IMR-90 (cell line): ENCODE measurements around the gene KLHDC3. TPM values are rescaled to one million over a fixed set of nuclear protein-coding genes. Genes with fewer than 3 reads are reported as not detected.

Experiments
- ATAC-seq: fragments of 200-7000 bp; cut with Tn5 transposase; 2 replicates; pipeline ENCODE4 v1.9.1; 2020; ENCODE audit warnings: low read depth, mild to moderate bottlenecking, moderate library complexity
- BruUV-seq: library from RNA; stranded (reverse); fragments of 400-500 nt; replicated peaks from 2 replicates; lab custom pipeline; 2021; lab: Mats Ljungman, UMichigan
- CTCF ChIA-PET: fragments of 300-600 bp; formaldehyde crosslinking; extraction: SDS; loops from one replicate; lab custom pipeline; 2021; ENCODE audit warnings: antibody characterized with exemption; lab: Yijun Ruan, JAX
- POLR2A ChIA-PET: fragments of 300-600 bp; sonication (Branson Sonifier 250); formaldehyde crosslinking; loops from one replicate; lab custom pipeline; 2022; ENCODE audit warnings: antibody characterized with exemption; ENCODE audit not compliant: unreplicated experiment; lab: Charles Lee
- DNase-seq: peaks from one replicate; pipeline ENCODE4 v3.0.0; 2013
- H2AFZ ChIP-seq: replicated peaks from 2 replicates; pipeline ENCODE3; 2013; ENCODE audit warnings: low read length, mild to moderate bottlenecking; ENCODE audit not compliant: poor library complexity
- H2AK5ac ChIP-seq: 2 replicates; pipeline ENCODE4 v1.6.1; 2013; ENCODE audit warnings: low read depth, low read length, inconsistent platforms
- H2AK9ac ChIP-seq: replicated peaks from 2 replicates; pipeline ENCODE3; 2013; ENCODE audit warnings: mild to moderate bottlenecking, low read depth, low read length, moderate library complexity; ENCODE audit not compliant: poor library complexity
- H2BK120ac ChIP-seq: 2 replicates; pipeline ENCODE4 v1.6.1; 2013; ENCODE audit warnings: low read depth, low read length, inconsistent platforms
- H2BK15ac ChIP-seq: 3 replicates; pipeline ENCODE4 v1.6.1; 2013; ENCODE audit warnings: low read depth, low read length, inconsistent platforms
- H2BK20ac ChIP-seq: 2 replicates; pipeline ENCODE4 v1.6.1; 2013; ENCODE audit warnings: low read depth, mild to moderate bottlenecking, inconsistent platforms, low read length, moderate library complexity
- H2BK5ac ChIP-seq: 2 replicates; pipeline ENCODE4 v1.6.1; 2013; ENCODE audit warnings: mild to moderate bottlenecking, low read depth, low read length, inconsistent platforms; ENCODE audit not compliant: poor library complexity, severe bottlenecking
- H3K14ac ChIP-seq: replicated peaks from 2 replicates; pipeline ENCODE4 v1.6.1; 2013; ENCODE audit warnings: low read depth, low read length, inconsistent platforms
- H3K18ac ChIP-seq: 2 replicates; pipeline ENCODE4 v1.6.1; 2013; ENCODE audit warnings: low read depth, low read length, control low read depth
- H3K23ac ChIP-seq: 2 replicates; pipeline ENCODE4 v1.6.1; 2013; ENCODE audit warnings: low read depth, low read length, inconsistent platforms
- H3K27ac ChIP-seq: 2 replicates; pipeline ENCODE4 v1.5.1; 2013; ENCODE audit warnings: mild to moderate bottlenecking, control low read depth, low read length; ENCODE audit not compliant: insufficient read depth
- H3K27me3 ChIP-seq: 2 replicates; pipeline ENCODE4 v1.6.1; 2013; ENCODE audit warnings: low read length; ENCODE audit not compliant: control insufficient read depth, insufficient read depth
- H3K36me3 ChIP-seq: 2 replicates; pipeline ENCODE4 v1.6.1; 2013; ENCODE audit warnings: low read length, mixed read lengths; ENCODE audit not compliant: control insufficient read depth, insufficient read depth
- H3K4ac ChIP-seq: 2 replicates; pipeline ENCODE4 v1.6.1; 2013; ENCODE audit warnings: low read depth, low read length, inconsistent platforms
- H3K4me1 ChIP-seq: 2 replicates; pipeline ENCODE4 v1.6.1; 2013; ENCODE audit warnings: low read length, mixed read lengths; ENCODE audit not compliant: control insufficient read depth, insufficient read depth
- H3K4me2 ChIP-seq: 2 replicates; pipeline ENCODE4 v1.6.1; 2013; ENCODE audit warnings: low read depth, mild to moderate bottlenecking, control low read depth, low read length, moderate library complexity
- H3K4me3 ChIP-seq: 2 replicates; pipeline ENCODE4 v1.5.1; 2013; ENCODE audit warnings: low read depth, mild to moderate bottlenecking, control low read depth, low read length, moderate library complexity; ENCODE audit not compliant: insufficient read depth
- H3K56ac ChIP-seq: 2 replicates; pipeline ENCODE4 v1.6.1; 2013; ENCODE audit warnings: low read length, inconsistent platforms; ENCODE audit not compliant: insufficient read depth; ENCODE audit errors: extremely low read depth
- H3K79me1 ChIP-seq, 2 experiments: 2 replicates each; pipeline ENCODE4 v1.6.1; 2013; ENCODE audit warnings: low read length in 2 of 2, inconsistent platforms in 1 of 2, low read depth in 1 of 2
- H3K9ac ChIP-seq: 2 replicates; pipeline ENCODE4 v1.6.1; 2013; ENCODE audit warnings: low read depth, low read length, control low read depth
- H3K9me1 ChIP-seq: 2 replicates; pipeline ENCODE4 v1.6.1; 2013; ENCODE audit warnings: low read length, inconsistent platforms; ENCODE audit not compliant: insufficient read depth
- H3K9me3 ChIP-seq: 2 replicates; pipeline ENCODE4 v1.6.1; 2013; ENCODE audit warnings: low read length; ENCODE audit not compliant: control insufficient read depth, insufficient read depth
- H4K20me1 ChIP-seq: 2 replicates; pipeline ENCODE4 v1.6.1; 2013; ENCODE audit warnings: low read length, inconsistent platforms; ENCODE audit not compliant: insufficient read depth
- H4K5ac ChIP-seq: 2 replicates; pipeline ENCODE4 v1.6.1; 2013; ENCODE audit warnings: mild to moderate bottlenecking, low read depth, low read length, control low read depth
- H4K8ac ChIP-seq, 2 experiments: 2 replicates each; pipeline ENCODE4 v1.6.1; 2013; ENCODE audit warnings: low read depth in 2 of 2, low read length in 2 of 2, control low read depth in 1 of 2, inconsistent platforms in 1 of 2
- H4K91ac ChIP-seq: 2 replicates; pipeline ENCODE4 v1.6.1; 2013; ENCODE audit warnings: low read depth, low read length, inconsistent platforms; ENCODE audit not compliant: insufficient read depth
- BHLHE40 ChIP-seq: fragments of 150-350 bp; IDR thresholded peaks from 2 replicates; pipeline ENCODE4 v1.6.1; 2016; ENCODE audit warnings: mild to moderate bottlenecking, low read depth, low read length
- CEBPB ChIP-seq: IDR thresholded peaks from 2 replicates; pipeline ENCODE4 v1.6.1; 2012; ENCODE audit warnings: low read depth, low read length, improper control_type of control experiment
- CHD1 ChIP-seq: IDR thresholded peaks from 2 replicates; pipeline ENCODE4 v1.6.1; 2012; ENCODE audit warnings: low read depth, low read length, improper control_type of control experiment
- FOS ChIP-seq: fragments of 150-350 bp; IDR thresholded peaks from 2 replicates; pipeline ENCODE4 v1.6.1; 2016; ENCODE audit warnings: low read depth, low read length
- MAFK ChIP-seq: IDR thresholded peaks from 2 replicates; pipeline ENCODE4 v1.6.1; 2012; ENCODE audit warnings: low read depth, low read length, improper control_type of control experiment
- MAZ ChIP-seq: IDR thresholded peaks from 2 replicates; pipeline ENCODE4 v1.6.1; 2012; ENCODE audit warnings: low read depth, mild to moderate bottlenecking, low read length, improper control_type of control experiment, moderate library complexity, borderline replicate concordance
- MXI1 ChIP-seq: IDR thresholded peaks from 2 replicates; pipeline ENCODE4 v1.6.1; 2012; ENCODE audit warnings: low read depth, mild to moderate bottlenecking, low read length, moderate library complexity, borderline replicate concordance
- NFE2L2 ChIP-seq: fragments of 150-350 bp; IDR thresholded peaks from 2 replicates; pipeline ENCODE4 v1.6.1; 2016; ENCODE audit warnings: low read depth, mild to moderate bottlenecking, low read length
- POLR2A ChIP-seq: IDR thresholded peaks from 2 replicates; pipeline ENCODE4 v1.6.1; 2012; ENCODE audit warnings: mild to moderate bottlenecking, low read depth, low read length
- RAD21 ChIP-seq: IDR thresholded peaks from 2 replicates; pipeline ENCODE4 v1.6.1; 2012; ENCODE audit warnings: low read length, improper control_type of control experiment
- RCOR1 ChIP-seq: IDR thresholded peaks from 2 replicates; pipeline ENCODE4 v1.6.1; 2012; ENCODE audit warnings: mild to moderate bottlenecking, low read length, improper control_type of control experiment; ENCODE audit not compliant: insufficient replicate concordance
- RFX5 ChIP-seq: IDR thresholded peaks from 2 replicates; pipeline ENCODE4 v1.8.0; 2012; ENCODE audit warnings: low read depth, mild to moderate bottlenecking, low read length, moderate library complexity
- SMC3 ChIP-seq: fragments of 150-350 bp; IDR thresholded peaks from 2 replicates; pipeline ENCODE4 v1.6.1; 2016; ENCODE audit warnings: low read depth, mild to moderate bottlenecking, antibody characterized with exemption, low read length, moderate library complexity
- WGBS, 2 experiments: methylation state at CpG; one replicate each; pipeline versions ENCODE4 v1.1.5 to v1.1.7; 2013; ENCODE audit warnings: missing lambda C conversion rate in 2 of 2; ENCODE audit not compliant: insufficient read length in 1 of 2; ENCODE audit errors: extremely low coverage in 2 of 2; 5-methylcytosine and 5-hydroxymethylcytosine counted together
- dilution Hi-C: fragments of 300-500 bp; cut with HindIII; formaldehyde crosslinking; loops from one replicate; pipeline ENCODE4 v1.14.3; 2018; ENCODE audit warnings: low sequenced_read_pairs; ENCODE audit not compliant: unreplicated experiment
- in situ Hi-C: fragments of 300-500 bp; cut with MboI; formaldehyde crosslinking; loops from 3 replicates; pipeline ENCODE4 v1.14.3; 2019; ENCODE audit warnings: low sequenced_read_pairs, inconsistent platforms, mixed read lengths
- intact Hi-C: fragments of 100-400 bp; cut with micrococcal nuclease; formaldehyde crosslinking; loops from 2 replicates; pipeline ENCODE4 v1.10.0; 2022
- polyA plus RNA-seq, 3 experiments: library from polyadenylated mRNA; depleted of rRNA; stranded (reverse); fragments of >200 nt; gene quantifications; 2 replicates each; pipeline ENCODE4 v1.2.3, GENCODE V29; 2012; ENCODE audit warnings: low replicate concordance in 1 of 3
- total RNA-seq: library from RNA; depleted of rRNA; stranded (reverse); fragments of >200 nt; gene quantifications from 2 replicates; pipeline ENCODE4 v1.2.3, GENCODE V29; 2012
- TF ChIP-seq, protein P1 (sequence below): fragments of 150-350 bp; IDR thresholded peaks from 2 replicates; pipeline ENCODE4 v1.6.1; 2016; ENCODE audit warnings: low read depth, mild to moderate bottlenecking, low read length, moderate library complexity, borderline replicate concordance
- TF ChIP-seq, protein P2 (sequence below): conservative IDR thresholded peaks from 2 replicates; pipeline ENCODE4 v1.5.1; 2012; ENCODE audit warnings: mild to moderate bottlenecking, low read depth, low read length, improper control_type of control experiment
- TF ChIP-seq, protein P3 (sequence below): fragments of 150-350 bp; IDR thresholded peaks from 2 replicates; pipeline ENCODE4 v1.6.1; 2017; ENCODE audit warnings: mild to moderate bottlenecking, antibody characterized with exemption, low read length, low read depth

Gene KLHDC3
- total and polyA plus RNA-seq, 2 of the 4 experiments (the other 2 are of a cell fraction), result 57.1 to 76.0 TPM

DNA sequence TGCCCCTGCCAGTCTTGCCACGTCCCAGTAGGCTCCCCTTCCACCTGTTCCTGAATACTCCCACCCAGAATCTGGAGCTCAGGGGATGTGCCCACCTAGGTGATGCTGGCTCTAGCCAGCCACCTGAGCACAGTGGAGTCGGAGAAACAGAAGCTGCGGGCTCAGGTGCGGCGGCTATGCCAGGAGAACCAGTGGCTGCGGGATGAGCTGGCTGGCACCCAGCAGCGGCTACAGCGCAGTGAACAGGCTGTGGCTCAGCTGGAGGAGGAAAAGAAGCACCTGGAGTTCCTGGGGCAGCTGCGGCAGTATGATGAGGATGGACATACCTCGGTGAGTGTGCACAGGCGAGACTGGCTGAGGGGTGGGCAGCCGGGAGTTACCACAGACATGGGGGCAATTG lies 48.8 kb downstream of the KLHDC3 start:
- H2AK5ac ChIP-seq, result no peak overlapping the region
- H4K5ac ChIP-seq, result no peak overlapping the region
- 93% methylated on average over 6 of the region's 12 CpGs; no CpG with 5 or more reads in 1 of the 2 experiments for WGBS, 2 experiments
- TF ChIP-seq, protein P1, sequence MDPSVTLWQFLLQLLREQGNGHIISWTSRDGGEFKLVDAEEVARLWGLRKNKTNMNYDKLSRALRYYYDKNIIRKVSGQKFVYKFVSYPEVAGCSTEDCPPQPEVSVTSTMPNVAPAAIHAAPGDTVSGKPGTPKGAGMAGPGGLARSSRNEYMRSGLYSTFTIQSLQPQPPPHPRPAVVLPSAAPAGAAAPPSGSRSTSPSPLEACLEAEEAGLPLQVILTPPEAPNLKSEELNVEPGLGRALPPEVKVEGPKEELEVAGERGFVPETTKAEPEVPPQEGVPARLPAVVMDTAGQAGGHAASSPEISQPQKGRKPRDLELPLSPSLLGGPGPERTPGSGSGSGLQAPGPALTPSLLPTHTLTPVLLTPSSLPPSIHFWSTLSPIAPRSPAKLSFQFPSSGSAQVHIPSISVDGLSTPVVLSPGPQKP, result no peak
- TF ChIP-seq FOS (no peak), RFX5 (no peak), MAZ (no peak), BHLHE40 (no peak), CEBPB (no peak), NFE2L2 (no peak), MXI1 (no peak), RAD21 (no peak), RCOR1 (no peak), POLR2A (no peak), CHD1 (no peak), SMC3 (no peak), MAFK (no peak)
- TF ChIP-seq, protein P2, sequence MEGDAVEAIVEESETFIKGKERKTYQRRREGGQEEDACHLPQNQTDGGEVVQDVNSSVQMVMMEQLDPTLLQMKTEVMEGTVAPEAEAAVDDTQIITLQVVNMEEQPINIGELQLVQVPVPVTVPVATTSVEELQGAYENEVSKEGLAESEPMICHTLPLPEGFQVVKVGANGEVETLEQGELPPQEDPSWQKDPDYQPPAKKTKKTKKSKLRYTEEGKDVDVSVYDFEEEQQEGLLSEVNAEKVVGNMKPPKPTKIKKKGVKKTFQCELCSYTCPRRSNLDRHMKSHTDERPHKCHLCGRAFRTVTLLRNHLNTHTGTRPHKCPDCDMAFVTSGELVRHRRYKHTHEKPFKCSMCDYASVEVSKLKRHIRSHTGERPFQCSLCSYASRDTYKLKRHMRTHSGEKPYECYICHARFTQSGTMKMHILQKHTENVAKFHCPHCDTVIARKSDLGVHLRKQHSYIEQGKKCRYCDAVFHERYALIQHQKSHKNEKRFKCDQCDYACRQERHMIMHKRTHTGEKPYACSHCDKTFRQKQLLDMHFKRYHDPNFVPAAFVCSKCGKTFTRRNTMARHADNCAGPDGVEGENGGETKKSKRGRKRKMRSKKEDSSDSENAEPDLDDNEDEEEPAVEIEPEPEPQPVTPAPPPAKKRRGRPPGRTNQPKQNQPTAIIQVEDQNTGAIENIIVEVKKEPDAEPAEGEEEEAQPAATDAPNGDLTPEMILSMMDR, result no peak
- TF ChIP-seq, protein P3, sequence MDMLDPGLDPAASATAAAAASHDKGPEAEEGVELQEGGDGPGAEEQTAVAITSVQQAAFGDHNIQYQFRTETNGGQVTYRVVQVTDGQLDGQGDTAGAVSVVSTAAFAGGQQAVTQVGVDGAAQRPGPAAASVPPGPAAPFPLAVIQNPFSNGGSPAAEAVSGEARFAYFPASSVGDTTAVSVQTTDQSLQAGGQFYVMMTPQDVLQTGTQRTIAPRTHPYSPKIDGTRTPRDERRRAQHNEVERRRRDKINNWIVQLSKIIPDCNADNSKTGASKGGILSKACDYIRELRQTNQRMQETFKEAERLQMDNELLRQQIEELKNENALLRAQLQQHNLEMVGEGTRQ, result no peak
- no peak overlapping the region for H3K9ac ChIP-seq
- H3K18ac ChIP-seq, result no peak overlapping the region
- H4K91ac ChIP-seq, result no peak overlapping the region
- CTCF ChIA-PET, result no interaction called here
- no peak overlapping the region for H2BK15ac ChIP-seq
- H4K20me1 ChIP-seq, result no peaks in the 10 kb centered on the region
- no peak overlapping the region for H3K27ac ChIP-seq
- ATAC-seq (no peak), DNase-seq (no peak)
- H3K4me1 ChIP-seq, result peaks cover 9% of the 10 kb centered on the region; the same call in 1 of the 2 replicates
- H3K14ac ChIP-seq, result no peak overlapping the region
- no peak overlapping the region for H3K4ac ChIP-seq
- H3K4me3 ChIP-seq, result no peak overlapping the region
- no peak overlapping the region for H3K56ac ChIP-seq
- no peak overlapping the region for H4K8ac ChIP-seq
- H2BK5ac ChIP-seq, result no peak overlapping the region
- H3K4me2 ChIP-seq, result no peak overlapping the region
- BruUV-seq, result no TSS peak
- H3K9me1 ChIP-seq, result peaks cover 8% of the 10 kb centered on the region; the same call in 1 of the 2 replicates
- peaks cover 18% of the 10 kb centered on the region for H3K36me3 ChIP-seq
- dilution Hi-C loops, result no loop called here
- in situ Hi-C loops, result no loop called here
- no peaks in the 10 kb centered on the region for H3K9me3 ChIP-seq
- POLR2A ChIA-PET, result no interaction called here
- H2AFZ ChIP-seq, result no peak overlapping the region
- peaks cover 16 to 33% of the 10 kb centered on the region in 2 experiments for H3K79me1 ChIP-seq
- no peak overlapping the region for H2BK20ac ChIP-seq
- no peak overlapping the region for H2AK9ac ChIP-seq
- no peaks in the 10 kb centered on the region for H3K27me3 ChIP-seq
- H3K23ac ChIP-seq, result no peak overlapping the region
- H2BK120ac ChIP-seq, result no peak overlapping the region
- intact Hi-C loops, result no loop called here
